Left ventricle myocardium inferior (tissue), 1 donor: ENCODE data around the gene AGPAT2. TPM values are rescaled to one million over a fixed set of nuclear protein-coding genes. Genes with fewer than 3 reads are reported as not detected.

Source experiments
- DNase-seq: peaks from one replicate; pipeline ENCODE4 v3.0.0-alpha.2; 2020
- H3K27ac ChIP-seq: fragments of 200-600 bp; replicated peaks from 2 replicates; pipeline ENCODE4 v1.8.0; 2021
- H3K27me3 ChIP-seq: fragments of 200-600 bp; 2 replicates; pipeline ENCODE4 v1.8.0; 2021; ENCODE audit warnings: low read depth
- H3K36me3 ChIP-seq: fragments of 200-600 bp; 2 replicates; pipeline ENCODE4 v1.8.0; 2021
- H3K4me1 ChIP-seq: fragments of 200-600 bp; 2 replicates; pipeline ENCODE4 v1.8.0; 2021
- H3K4me3 ChIP-seq: fragments of 200-600 bp; 2 replicates; pipeline ENCODE4 v1.8.0; 2021; ENCODE audit warnings: mild to moderate bottlenecking, moderate library complexity
- H3K9me3 ChIP-seq: fragments of 200-600 bp; replicated peaks from 2 replicates; pipeline ENCODE4 v1.8.0; 2021
- CTCF ChIP-seq: fragments of 200-600 bp; IDR thresholded peaks from 2 replicates; pipeline ENCODE4 v1.8.0; 2021; ENCODE audit warnings: antibody characterized with exemption, mild to moderate bottlenecking, borderline replicate concordance
- intact Hi-C: fragments of 100-400 bp; cut with micrococcal nuclease; formaldehyde crosslinking; loops from one replicate; pipeline ENCODE4 v1.11.0; 2022
- total RNA-seq: library from RNA; stranded (reverse); fragmentation: NEBNext Ultra II Directional; extraction: Animal tissue kit (Norgen Biotek cat#: 25700); gene quantifications from one replicate; pipeline ENCODE4 v1.2.1, GENCODE V29; 2021
- donor health status: DM: no; HTN: yes; CAD: no; lungs with severe emphysema.

The AGPAT2 gene
- total RNA-seq, 1 donor from 2014 or later: 48.8 TPM

- no peaks in the 10 kb centered on the region for H3K36me3 ChIP-seq
- intact Hi-C loops: no loop called here
- H3K9me3 ChIP-seq: no peaks in the 10 kb centered on the region
- no peaks in the 10 kb centered on the region for H3K27me3 ChIP-seq
- no peak for DNase-seq
- no peak for TF ChIP-seq CTCF
- H3K4me1 ChIP-seq: peaks cover 21% of the 10 kb centered on the region
- no peak overlapping the region for H3K27ac ChIP-seq
- H3K4me3 ChIP-seq: no peak overlapping the region
These were observed 45.4 kb upstream of the AGPAT2 start for GRCh38 chr9:136732444-136733178.

- Histone ChIP-seq H3K4me3 (no peak overlapping the region), H3K36me3 (peaks cover 20% of the 10 kb centered on the region), H3K27me3 (no peaks in the 10 kb centered on the region), H3K4me1 (peaks cover 48% of the 10 kb centered on the region), H3K9me3 (no peaks in the 10 kb centered on the region), H3K27ac (no peak overlapping the region)
- DNase-seq: no peak
- intact Hi-C loops: no loop called here
- no peak for TF ChIP-seq CTCF
These were observed 42.7 kb upstream of the AGPAT2 start for GRCh38 chr9:136729926-136730325.

GRCh38 chr9:136729144-136729543 lies 41.9 kb upstream of the AGPAT2 start:
- no peaks in the 10 kb centered on the region for H3K27me3 ChIP-seq
- no peak for TF ChIP-seq CTCF
- intact Hi-C loops: no loop called here
- peak overlapping the region; percentile 87 for H3K27ac ChIP-seq
- DNase-seq: no peak
- H3K4me3 ChIP-seq: peak overlapping the region; percentile 85
- H3K36me3 ChIP-seq: peaks cover 28% of the 10 kb centered on the region
- no peaks in the 10 kb centered on the region for H3K9me3 ChIP-seq
- peaks cover 56% of the 10 kb centered on the region for H3K4me1 ChIP-seq

GRCh38 chr9:136728548-136729123 lies 41.4 kb upstream of the AGPAT2 start:
- intact Hi-C loops: no loop called here
- TF ChIP-seq CTCF: no peak
- peak overlapping the region; percentile 87 for H3K27ac ChIP-seq
- H3K4me3 ChIP-seq: peak overlapping the region; percentile 85
- H3K36me3 ChIP-seq: peaks cover 33% of the 10 kb centered on the region
- H3K27me3 ChIP-seq: no peaks in the 10 kb centered on the region
- no peak for DNase-seq
- H3K9me3 ChIP-seq: no peaks in the 10 kb centered on the region
- peaks cover 60% of the 10 kb centered on the region for H3K4me1 ChIP-seq

GRCh38 chr9:136728080-136728547 lies 40.9 kb upstream of the AGPAT2 start:
- peak; percentile 92 for TF ChIP-seq CTCF
- Histone ChIP-seq H3K27ac (peak overlapping the region; percentile 87), H3K4me1 (peaks cover 65% of the 10 kb centered on the region), H3K36me3 (peaks cover 38% of the 10 kb centered on the region), H3K9me3 (no peaks in the 10 kb centered on the region), H3K4me3 (peak overlapping the region; percentile 85), H3K27me3 (no peaks in the 10 kb centered on the region)
- peak; percentile 94 for DNase-seq
- intact Hi-C loops: no loop called here
